GM18517 (cell line): ENCODE measurements around the gene ECPAS.
"Not testable (repeated sequence)": the region's sequence is repeated elsewhere in the genome, so short reads cannot be mapped to it uniquely, and the experiment has no call there.

ENCODE experiments used
- ATAC-seq: cut with Tn5 transposase; IDR thresholded peaks from one replicate; pipeline ENCODE4 v1.9.1; 2021; ENCODE audit warnings: mild to moderate bottlenecking, moderate library complexity; ENCODE audit not compliant: unreplicated experiment

Gene ECPAS

DNA sequence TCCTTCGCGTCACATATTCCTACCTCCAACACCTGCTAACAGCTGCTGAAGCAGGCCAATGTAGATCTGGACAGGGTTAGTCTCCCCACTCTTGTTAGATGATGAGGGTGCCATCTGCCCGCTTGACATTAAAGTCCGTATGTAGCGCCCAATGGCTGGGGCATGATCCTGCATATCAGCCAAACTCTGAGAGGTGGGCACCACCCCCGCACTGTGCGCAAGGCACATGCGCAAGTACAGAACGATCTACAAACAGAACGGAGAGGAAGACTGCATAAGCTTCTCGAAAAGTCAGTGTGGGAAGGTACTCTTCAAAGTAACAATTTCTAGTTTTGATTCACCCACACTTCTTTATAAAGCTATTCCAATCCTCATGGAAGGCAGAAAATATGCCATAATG is 69.8 kb downstream of the ECPAS start:
- no peak for ATAC-seq

DNA sequence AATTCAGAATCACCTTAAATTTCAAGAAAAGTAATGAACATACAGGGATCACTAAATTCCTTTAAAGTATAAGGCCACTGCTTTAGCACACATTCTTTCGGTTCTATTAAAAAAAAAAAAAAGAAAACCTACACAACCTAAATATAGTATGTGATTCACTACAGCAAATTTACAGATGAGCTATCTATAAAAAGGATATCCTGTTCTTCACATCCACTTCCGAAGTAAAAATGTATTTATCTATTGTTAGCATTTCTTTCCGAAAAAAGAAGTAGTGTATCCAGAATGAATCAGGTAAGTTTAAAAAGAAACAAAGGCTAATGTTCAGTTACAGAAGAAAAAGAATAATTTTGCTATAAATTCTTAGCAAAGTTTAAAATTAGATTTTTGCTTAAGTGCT is 70.2 kb downstream of the ECPAS start:
- no peak for ATAC-seq

DNA sequence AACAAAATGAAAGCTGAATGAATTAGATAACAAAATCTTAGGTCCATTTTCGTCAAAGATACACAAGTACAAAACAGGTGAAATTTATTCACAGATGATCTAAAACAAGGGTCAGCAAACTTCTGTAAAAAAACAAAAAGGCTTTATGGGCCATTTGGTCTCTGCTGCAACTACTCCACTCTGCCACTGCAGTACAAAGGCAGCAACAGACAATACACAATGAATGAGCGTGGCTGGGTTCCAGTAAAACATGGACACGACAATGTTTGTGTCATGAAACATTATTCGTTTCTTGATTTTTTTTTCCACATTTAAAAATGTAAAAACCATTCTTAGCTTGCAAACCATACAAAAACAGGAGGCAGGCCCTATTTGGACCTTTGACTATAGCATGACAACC is 71.9 kb downstream of the ECPAS start:
- no peak for ATAC-seq

DNA sequence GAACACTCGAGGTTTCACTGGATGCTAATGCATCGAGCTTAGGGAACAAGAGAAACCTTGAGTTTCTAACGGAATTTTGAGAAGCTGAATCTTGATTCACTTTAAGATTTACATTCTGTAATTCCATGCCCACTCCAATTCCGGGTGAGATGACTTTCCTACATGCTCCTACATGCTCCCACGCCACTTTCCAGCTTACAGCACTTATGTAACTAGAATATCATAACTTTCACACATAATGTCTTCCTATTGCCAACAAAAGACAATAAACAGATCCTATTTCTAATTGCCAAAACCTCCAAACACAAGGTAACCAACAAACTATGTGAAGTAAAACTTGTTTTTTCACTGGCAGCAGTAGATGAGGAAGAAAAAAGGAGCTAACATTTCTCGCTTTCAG is 72.9 kb downstream of the ECPAS start:
- no peak for ATAC-seq

DNA sequence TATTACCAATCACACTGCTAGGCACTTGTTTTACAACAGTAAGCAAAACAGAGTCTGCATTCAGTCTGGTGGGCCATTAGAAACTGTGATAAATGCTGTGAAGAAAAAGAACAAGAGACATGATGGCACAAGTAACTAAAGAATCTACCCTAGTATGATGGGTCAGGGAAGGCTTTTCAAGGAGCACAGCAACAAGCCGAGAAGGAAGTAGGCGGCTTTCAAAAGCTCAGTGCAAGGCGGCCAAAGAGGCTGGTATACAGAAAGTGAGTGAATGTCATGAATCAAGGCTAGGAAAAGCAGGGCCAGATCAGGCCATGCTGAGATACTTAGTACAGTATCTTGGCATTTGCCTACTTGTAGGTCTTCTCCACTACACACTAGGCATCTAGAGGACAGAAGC is 76.4 kb downstream of the ECPAS start:
- ATAC-seq = no peak

DNA sequence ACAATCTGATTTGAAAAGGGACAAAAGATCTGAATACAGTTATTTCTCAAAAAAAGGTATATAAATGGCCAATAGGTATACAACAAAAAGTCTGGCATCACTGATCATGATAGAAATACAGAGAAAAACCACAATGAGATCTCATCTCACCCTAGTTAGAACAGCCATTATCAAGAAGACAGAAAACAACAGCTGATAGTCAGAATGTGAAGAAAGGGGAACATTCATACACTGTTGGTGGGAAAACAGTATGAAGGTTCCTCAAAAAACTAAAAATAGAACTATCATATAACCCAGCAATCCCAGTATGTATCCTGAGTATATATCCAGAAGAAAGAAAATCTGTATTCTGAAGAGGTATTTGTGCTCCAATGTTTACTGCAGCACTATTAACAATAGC is 78.5 kb downstream of the ECPAS start:
- ATAC-seq = no peak

DNA sequence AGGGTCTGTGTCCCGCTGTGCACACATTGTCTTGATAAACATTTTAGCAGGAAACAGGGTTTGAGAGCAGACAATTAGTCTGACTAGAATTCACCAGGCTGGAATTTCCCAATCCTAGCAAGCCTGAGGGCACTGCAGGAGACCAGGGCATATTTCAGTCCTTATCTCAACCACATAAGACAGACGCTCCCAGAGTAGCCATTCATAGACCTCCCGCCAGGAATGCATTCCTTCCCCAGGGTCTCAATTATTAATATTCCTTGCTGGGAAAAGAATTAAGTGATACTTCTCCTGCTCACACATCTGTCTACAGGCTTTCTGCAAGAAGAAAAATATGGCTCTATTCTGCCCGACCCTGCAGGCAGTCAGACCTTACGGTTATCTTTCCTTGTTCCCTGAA is 82.7 kb downstream of the ECPAS start:
- not testable (repeated sequence) for ATAC-seq

DNA sequence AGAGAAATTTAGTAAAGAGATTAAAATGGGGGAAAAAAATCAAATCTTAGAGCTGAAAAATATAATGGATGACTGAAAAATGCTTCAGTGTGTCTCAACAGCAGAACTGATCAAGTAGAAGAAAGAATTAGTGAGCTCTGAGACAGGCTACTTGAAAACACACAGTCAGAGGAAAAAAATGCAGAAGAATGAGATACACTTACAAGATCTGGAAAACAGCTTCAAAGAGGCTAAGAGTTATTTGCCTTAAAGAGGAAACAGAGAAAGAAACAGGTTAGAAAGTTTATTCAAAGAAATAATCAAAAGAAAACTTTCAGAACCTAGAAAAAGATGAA is 83.7 kb downstream of the ECPAS start:
- ATAC-seq = no peak

DNA sequence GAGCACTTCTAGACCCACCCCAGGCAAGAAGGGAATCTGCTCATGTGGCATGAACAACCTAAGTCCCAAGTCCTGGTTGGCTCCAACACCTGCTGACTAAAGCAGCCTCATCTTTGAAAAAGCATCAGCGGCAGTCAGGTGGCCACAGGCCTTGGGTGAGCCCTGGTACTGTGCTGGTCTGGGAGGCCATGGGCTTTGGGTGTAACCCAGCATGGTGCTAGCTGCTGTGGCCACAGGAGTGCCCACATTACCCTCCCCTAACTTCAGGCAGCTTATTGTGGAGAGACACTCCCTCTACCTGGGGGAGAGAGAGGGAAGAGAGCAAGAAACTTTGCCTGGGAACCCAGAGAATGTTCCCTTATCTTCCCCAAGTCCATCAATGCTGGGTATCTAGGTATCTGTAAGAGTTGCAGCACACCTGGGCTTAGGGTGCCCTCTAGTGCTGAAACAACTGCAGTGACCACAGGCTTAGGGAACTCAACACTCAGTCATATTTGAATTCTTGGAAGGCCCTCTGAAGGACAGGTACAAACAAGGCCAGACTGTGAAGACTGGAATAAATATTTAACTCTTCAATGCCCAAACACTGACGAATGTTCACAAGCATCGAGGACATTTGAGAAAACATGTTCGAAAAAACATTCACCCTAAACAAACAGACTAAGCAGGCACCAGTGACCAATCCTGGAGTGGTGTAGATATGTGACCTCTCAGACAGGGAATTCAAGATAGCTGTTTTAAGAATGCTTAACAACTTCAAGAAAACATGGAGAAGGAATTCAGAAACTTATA is 84.2 kb downstream of the ECPAS start:
- ATAC-seq = no peak

DNA sequence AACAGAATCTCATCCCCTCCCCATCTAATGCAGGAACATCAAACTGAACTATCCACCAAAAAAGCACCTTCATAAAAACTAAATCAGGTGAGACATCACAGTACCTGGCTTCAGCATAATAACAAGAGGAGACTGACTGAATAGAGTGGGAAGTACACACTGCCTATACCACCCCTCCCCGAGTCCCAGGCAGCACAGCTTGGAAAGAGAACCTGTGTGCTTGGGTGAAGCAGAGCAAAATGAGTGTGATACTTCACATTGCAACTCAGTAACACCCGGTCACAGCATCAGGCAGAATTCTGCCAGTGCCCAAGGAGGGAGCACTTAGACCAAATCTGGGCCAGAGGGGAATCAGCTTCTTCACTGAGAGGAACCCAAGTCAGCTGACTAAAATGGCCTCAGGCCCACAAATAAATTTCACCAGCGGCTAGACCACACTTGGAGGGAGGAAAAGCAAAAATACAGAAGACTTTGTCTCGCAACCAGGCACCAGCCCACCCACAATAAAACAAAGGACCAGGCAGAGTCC is 84.9 kb downstream of the ECPAS start:
- ATAC-seq = no peak

DNA sequence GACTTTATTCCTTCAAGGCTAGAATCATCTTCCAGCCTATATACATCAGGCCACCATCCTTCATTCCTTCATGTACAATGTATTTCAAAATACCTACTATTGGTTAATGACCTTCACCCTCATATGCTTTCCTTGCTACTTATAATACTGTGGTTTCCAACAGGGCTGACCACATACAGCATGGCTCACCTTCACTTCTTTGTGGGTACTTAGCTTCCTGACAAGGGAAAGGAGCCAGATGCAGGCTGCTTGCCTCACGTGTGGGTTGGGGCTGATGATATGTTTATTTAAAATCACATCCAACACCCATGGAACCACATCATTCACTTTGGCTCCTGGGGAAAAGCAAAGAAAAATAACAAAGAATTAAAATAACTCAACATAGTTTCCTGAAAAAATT is 90.2 kb downstream of the ECPAS start:
- no peak for ATAC-seq

DNA sequence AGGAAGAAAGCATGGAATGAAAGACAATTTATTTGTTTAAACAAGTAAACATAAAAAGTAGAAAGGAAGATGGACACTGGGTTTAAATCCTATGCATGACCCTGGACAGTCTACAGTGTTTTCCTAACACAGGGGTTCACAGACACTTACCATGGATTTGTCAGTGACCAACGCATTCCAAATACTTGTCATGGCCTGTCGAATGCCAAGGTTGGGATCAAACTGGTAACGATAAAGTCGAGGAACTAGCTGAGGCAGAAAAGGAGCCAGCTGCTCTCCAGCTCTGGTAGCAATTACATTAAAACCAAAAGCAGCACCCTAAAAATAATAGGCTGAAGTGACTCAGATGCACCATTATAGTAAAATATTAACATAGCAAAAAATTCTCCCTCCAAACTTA is 94.8 kb downstream of the ECPAS start:
- no peak for ATAC-seq

DNA sequence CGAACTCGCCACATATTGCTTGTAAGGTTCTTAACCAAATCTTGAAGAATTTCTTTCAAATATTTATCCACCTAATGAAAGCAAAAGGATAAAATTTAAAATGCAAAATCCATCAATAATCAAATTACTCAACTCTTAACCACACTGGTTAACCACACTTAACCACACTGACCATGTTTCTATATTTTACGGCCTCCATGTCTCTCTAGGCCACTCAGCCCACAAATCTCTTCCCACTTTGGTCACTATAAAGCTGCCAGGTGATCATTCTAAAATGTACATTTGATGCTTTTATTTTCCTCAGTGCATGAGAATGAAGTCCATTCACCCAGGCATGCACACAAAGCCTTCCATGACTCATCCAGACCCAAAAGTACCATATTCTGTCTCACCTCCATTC is 97.8 kb downstream of the ECPAS start:
- ATAC-seq = no peak

DNA sequence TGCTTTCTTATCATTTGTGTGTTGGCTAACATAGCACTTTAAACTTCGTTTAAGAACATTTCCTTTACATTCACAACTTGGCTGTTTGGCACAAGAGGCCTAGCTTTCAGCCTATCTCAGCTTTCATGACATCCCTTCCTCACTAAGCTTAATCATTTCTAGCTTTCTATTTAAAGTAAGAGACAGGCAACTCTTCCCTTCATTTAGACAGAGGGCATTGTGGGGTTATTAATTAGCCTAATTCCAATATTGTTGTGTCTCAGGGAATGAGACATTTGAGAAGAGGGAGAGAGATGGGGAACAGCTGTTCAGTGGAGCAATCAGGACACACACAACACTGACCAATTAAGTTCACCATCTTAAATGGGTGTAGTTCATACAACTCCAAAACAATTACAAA is 103.2 kb downstream of the ECPAS start:
- ATAC-seq = no peak

DNA sequence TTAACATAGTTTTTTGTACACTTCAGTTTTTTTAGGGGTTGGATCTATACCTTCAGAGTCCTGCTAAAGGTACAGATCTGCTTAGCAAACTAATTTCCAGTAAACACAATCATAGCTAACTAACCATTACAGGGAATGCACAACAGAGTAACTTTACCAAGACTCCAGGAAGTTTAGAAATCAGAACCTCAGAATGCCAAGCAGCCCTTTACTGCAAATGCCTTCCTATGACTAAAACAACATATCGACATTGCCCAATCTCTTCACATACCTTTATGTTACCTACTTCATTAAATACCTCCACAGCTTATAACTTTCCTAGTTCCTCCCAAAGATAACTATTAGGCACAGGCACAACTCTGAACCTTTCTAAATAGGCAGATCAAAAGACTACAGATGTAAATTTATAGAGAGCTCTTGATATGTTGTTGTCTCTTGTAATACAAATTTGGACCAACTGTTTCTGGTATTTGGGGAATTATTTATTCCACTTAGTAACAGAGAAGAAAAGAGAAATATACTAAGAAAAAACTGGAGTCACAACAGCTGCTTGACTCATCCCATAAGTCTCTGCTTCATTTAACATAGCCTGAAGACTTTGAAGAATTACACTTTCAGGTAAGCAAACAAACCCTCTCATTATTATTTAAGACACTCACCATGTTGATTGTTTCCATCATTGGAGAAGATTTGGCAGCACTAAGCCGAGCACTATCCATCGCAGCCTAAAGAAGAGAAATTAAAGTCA is 108.2 kb downstream of the ECPAS start:
- ATAC-seq = no peak

DNA sequence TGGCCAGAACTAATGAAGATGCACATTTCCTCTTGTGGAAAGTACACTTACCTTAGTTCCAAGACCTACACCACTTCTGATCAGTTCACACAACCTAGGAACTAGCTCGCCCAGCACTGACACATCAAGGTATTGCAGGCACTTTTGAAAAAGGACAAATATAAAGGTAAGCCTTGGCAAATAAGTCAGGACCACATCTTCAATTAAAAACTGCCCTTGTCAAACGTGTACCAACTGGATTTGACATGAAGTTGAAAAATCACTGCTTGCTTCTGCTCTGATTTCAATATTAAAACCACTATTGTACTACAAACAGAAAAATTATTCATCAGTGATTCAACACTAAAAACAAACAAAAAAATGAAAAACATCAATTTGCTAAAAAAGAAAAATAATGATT is 109.1 kb downstream of the ECPAS start:
- ATAC-seq = no peak

DNA sequence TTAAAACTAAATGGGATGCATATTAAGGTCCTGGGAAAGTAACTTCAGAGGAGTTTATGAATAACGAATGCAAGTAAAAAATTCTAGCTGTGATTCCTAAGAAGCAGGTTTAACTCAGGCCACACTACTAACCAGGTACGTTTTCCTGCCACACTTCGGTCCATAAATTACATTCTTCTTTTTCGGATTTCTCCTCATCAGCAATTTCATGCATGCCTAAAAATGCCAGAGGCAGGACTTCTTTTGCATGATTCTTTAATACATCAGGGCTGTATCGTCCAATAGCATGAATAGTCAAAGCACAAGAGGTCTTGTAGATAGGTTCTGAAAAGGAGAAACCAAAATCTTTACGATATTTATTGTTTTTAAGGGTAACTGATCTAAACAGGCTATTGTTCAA is 111.9 kb downstream of the ECPAS start:
- no peak for ATAC-seq

DNA sequence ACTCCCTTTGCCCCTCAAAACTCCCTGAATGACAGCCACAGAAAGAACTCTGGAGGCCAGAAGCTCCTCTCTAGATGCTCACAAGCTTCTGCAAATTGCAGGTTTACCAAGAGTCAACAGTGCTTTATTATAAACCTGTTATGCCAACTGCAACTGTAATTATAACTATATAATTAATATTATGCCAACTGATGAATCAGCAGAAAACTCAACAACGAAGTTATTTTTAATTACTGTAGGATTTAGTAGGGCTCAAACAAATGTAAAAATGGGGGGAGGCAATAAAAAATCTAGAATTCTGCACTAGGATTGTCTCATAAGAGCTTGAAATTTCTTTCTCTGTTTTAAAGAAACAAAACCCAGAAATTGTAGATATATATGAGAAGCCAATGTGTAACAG is 117.2 kb downstream of the ECPAS start:
- ATAC-seq = no peak

DNA sequence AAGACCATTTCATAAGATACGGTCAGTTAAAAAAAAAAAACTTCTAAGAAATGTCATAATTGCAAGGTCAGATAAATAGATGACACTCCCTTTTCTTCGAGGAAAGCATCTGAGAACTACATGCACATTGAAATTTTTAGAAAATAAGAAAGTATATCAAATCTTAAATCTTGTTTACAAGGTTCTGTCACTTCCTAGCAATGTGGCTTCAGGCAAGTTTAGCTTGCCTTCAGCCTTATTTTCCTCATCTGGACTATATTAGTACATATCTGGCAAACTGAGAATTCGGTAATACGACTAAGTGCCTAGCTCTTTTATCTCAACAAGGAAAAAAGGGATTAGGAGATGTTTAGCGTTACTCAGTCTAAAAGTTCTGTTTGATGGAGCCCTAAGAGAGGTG is 121.7 kb downstream of the ECPAS start:
- no peak for ATAC-seq

DNA sequence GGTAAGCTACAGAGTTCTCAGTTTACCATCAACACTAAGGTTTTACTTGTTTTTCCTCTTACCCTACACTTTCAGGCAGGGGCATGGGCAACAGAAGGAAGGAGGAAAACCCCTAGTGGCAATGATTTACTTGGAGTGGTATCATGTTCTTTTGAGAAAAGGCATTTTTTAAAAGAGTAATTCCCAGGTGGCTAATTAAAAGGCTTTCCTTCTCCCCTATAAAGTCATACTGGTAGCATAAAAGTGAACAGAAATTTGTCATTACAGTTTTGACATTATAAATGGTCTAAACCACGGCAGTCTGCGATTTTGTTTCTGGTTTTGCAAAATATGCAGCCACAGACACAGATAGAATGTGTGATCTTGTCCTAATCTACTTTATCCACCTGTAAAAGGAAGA is 123.3 kb downstream of the ECPAS start:
- ATAC-seq = no peak

DNA sequence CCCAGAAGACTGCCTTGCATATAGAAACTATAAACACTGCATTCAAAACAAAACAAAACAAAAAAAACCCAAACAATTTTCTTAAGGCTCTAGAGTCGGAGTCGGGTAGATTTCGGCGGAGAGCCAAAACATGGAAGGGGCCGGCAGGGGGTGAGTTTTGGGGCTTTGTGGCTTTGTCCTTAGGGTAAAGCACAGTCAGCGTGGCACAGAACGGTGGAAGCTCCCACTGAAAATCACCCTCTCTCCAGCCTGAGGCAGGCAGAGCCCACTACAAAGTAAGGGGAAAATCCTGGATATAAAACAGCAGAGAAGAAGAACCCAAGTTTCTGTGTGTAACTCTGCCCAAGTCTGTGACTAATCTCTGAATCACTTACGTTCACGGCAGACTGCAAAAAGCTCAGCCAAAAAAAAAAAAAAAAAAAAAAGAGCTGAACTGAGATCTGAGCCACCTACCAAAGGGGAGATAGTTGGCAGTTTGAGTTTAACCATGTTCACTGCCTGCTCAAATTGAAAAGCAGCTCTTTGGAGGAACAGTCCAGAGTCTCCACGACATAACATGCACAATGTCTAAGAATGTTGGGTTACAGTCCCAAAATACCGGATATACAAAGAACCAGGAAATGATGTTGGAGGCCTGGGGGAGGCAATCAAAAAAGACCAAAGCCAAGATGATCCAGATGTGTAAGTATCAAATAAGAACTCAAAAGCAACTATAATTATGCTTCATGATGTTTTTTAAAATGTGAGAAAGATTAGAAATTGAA is 127.5 kb downstream of the ECPAS start:
- no peak for ATAC-seq

DNA sequence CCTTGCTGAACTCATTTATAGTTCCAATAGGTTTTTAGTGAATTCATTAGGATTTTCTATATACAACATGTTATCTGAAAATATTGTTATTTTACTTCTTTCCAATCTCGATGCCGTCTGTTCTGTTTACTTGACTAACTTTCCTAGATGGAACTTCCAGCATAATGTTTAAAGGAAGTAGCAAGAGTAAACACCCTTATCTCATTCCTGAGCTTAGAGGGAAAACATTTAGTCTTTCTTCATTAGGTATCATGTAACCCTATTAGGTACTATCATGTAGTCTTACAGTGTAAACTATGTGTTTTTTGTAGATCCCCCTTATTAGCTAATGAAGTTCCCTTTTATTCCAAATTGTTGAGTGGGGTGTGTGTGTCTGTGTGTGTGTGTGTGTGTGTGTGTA is 131.6 kb downstream of the ECPAS start:
- ATAC-seq = no peak
